Activated CD4-positive, alpha-beta T cell treated with anti-CD3 and anti-CD28 coated beads for 36 hours (primary cell): ENCODE data around the gene CACNA2D2. TPM values are rescaled to one million over a fixed set of nuclear protein-coding genes. Genes with fewer than 3 reads are reported as not detected.

Source experiments
- ATAC-seq: fragments of 200-7000 bp; cut with Tn5 transposase; one replicate; pipeline ENCODE4 v1.10.0; 2021; ENCODE audit warnings: mild to moderate bottlenecking, moderate library complexity
- CTCF ChIA-PET: fragments of 350-600 bp; sonication (Branson Sonifier 250); formaldehyde crosslinking; loops from one replicate; lab custom pipeline; 2021; ENCODE audit warnings: antibody characterized with exemption; lab: Charles Lee
- POLR2A ChIA-PET: fragments of 350-600 bp; sonication (Branson Sonifier 250); formaldehyde crosslinking; loops from one replicate; lab custom pipeline; 2021; ENCODE audit warnings: antibody characterized with exemption, inconsistent platforms; lab: Charles Lee
- DNase-seq: peaks from one replicate; pipeline ENCODE4 v3.0.0-alpha.2; 2020
- H3K27ac Mint-ChIP-seq: one replicate; pipeline ENCODE4 v1.8.0; 2021; ENCODE audit warnings: mixed read lengths
- H3K27me3 Mint-ChIP-seq: one replicate; pipeline ENCODE4 v1.8.0; 2021; ENCODE audit warnings: mixed read lengths
- H3K36me3 Mint-ChIP-seq: one replicate; pipeline ENCODE4 v1.8.0; 2021; ENCODE audit warnings: low read depth, mixed read lengths
- H3K4me1 Mint-ChIP-seq: one replicate; pipeline ENCODE4 v1.8.0; 2021; ENCODE audit warnings: mixed read lengths
- H3K4me3 Mint-ChIP-seq: one replicate; pipeline ENCODE4 v1.8.0; 2021; ENCODE audit warnings: mild to moderate bottlenecking, moderate library complexity, mixed read lengths
- H3K9me3 Mint-ChIP-seq: one replicate; pipeline ENCODE4 v1.8.0; 2021; ENCODE audit warnings: low read depth, mixed read lengths
- intact Hi-C, 2 experiments: fragments of 100-400 bp; cut with DNase I in 1 of 2; cut with micrococcal nuclease in 1 of 2; formaldehyde crosslinking; loops; one replicate each; pipeline versions ENCODE4 v1.14.2 to v1.15.1; 2022 to 2024; cut with DNase I, micrococcal nuclease
- total RNA-seq, 2 experiments: library from RNA; stranded (reverse); gene quantifications; one replicate each; pipeline ENCODE4 v1.2.3, GENCODE V29; 2021

Gene CACNA2D2
- total RNA-seq, 2 experiments from 2014 or later: 1.1 to 1.5 TPM

DNA sequence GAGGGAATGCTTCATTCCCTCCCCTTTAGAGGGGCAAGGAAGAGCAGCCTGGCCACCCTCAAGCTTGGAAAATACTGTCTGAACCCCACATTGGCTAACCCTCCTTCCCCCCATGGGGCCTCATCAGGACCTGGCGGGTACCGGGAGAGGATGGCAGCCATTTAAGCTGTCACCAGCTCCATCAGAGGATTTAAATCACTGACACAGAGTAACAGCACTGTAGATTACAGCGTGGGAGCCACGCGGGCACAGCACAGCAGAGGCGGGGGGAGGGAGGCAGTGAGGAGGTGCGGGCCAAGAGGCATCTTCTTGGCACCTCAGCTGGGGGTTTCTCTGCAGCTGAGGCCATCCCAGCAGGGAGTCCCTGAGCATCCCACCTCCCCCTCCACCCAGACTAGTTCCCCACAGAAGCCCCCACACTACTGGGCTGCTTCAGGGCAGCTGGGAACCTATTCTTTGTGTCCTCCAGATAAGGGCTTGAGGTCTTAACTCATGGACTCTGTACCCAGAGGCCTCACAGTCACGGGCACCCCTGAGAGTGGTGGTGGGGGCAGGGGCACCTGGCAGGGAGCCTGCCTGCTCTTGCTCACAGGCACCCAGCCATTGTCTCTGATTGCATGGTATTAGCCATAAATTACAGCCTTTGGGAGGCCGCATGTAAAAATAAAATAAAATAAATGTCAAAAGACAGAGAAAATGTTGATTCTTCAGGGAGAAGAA lies 21.9 kb upstream of the CACNA2D2 start:
- H3K4me3 Mint-ChIP-seq: no peak overlapping the region
- intact Hi-C loops: no loop called here
- CTCF ChIA-PET: interaction anchor here (0.7 to 4.2 kb wide), 2 partner anchors 12 to 17 kb away, joined by 3 to 15 read pairs; no protein-coding TSS in a partner anchor
- H3K4me1 Mint-ChIP-seq: peaks cover 4% of the 10 kb centered on the region
- H3K27me3 Mint-ChIP-seq: peaks cover 13% of the 10 kb centered on the region
- H3K9me3 Mint-ChIP-seq: no peaks in the 10 kb centered on the region
- H3K36me3 Mint-ChIP-seq: no peaks in the 10 kb centered on the region
- H3K27ac Mint-ChIP-seq: no peak overlapping the region
- ATAC-seq (no peak), DNase-seq (no peak)
- POLR2A ChIA-PET: no interaction called here

DNA sequence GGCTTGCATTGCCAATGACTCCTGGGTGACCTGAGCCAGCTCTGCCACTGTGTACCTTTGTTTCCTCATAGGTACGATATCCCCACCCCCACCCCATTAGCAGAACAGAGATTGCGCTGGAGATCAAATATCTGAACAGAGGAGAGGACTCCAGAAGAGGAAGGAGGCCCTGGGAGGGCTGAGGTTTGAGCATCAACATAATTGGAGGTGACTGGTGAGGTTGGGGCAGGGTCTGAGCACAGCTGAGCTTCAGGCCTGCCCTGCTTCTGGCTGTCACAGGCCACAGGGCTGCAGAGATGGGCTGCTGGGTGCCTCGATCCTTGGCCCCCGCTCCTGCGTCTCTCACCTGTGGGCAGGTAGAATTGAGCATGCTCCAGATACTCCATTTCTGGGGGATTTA lies 21.3 kb upstream of the CACNA2D2 start:
- Mint-ChIP-seq H3K36me3 (no peaks in the 10 kb centered on the region), H3K27ac (no peak overlapping the region), H3K27me3 (peaks cover 10% of the 10 kb centered on the region), H3K4me3 (no peak overlapping the region), H3K9me3 (no peaks in the 10 kb centered on the region), H3K4me1 (peaks cover 4% of the 10 kb centered on the region)
- ChIA-PET CTCF (interaction anchor here (0.7 to 4.2 kb wide), 3 partner anchors 13 to 114 kb away, joined by 3 to 15 read pairs (median 3); no protein-coding TSS in a partner anchor), POLR2A (no interaction called here)
- ATAC-seq (no peak), DNase-seq (no peak)
- intact Hi-C loops: no loop called here

DNA sequence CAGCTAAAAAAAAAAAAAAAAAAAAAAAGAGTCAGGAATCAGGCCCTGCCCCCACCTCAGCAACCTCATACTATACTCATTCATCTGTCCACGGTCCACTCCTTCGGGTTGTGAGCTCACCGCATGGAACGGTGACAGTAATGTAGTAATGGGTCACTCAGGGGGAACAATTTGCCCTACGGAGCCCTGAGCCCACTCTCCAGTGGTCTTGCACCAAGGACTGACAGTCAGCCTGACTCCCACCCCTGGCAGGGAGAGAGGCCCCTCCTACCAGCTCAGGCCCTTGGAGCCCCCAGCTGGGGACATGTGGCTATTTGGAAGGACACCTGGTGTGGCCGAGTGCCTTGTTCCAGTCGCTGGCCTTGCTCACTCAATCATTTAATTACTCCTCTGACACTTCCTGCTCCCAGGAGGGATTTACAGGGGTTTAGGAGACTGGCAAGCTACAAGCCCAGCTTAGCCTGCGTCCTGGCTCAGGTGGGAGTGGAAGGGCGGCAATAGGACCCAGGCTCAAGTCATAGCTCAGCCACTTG lies 19.9 kb upstream of the CACNA2D2 start:
- peaks cover 7% of the 10 kb centered on the region for H3K27me3 Mint-ChIP-seq
- no peaks in the 10 kb centered on the region for H3K36me3 Mint-ChIP-seq
- CTCF ChIA-PET: interaction anchor here (0.6 to 4.2 kb wide), 7 partner anchors 19 to 387 kb away, joined by 3 to 15 read pairs (median 3); no protein-coding TSS in a partner anchor
- POLR2A ChIA-PET: no interaction called here
- intact Hi-C loops: no loop called here
- H3K4me3 Mint-ChIP-seq: no peak overlapping the region
- H3K27ac Mint-ChIP-seq: no peak overlapping the region
- H3K9me3 Mint-ChIP-seq: no peaks in the 10 kb centered on the region
- DNase-seq (no peak), ATAC-seq (no peak)
- H3K4me1 Mint-ChIP-seq: peaks cover 4% of the 10 kb centered on the region

DNA sequence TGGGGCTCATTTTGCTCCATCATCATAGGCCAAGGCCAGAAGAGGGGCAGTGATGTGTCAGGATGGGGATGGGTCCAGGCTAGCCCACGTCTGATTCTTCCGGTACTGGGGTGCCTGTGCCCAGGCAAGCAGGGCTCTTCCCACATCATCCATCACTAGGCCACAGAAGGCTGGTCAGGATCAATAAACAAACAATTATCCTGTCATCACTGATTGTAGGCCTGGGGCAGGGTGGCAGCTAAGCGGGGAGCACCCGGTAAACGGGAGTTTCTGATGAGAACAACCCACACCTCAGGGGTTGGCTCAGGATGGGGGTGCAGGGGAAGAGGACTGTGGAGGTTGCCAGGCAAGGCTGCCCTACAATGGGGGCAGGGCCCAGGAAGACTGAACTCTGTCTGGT lies 18.1 kb upstream of the CACNA2D2 start:
- DNase-seq (no peak), ATAC-seq (no peak)
- intact Hi-C loops: no loop called here
- no peak overlapping the region for H3K4me3 Mint-ChIP-seq
- ChIA-PET POLR2A (no interaction called here), CTCF (interaction anchor here (4.2 kb wide), 1 partner anchor 21 kb away, joined by 15 read pairs; no protein-coding TSS in a partner anchor)
- peaks cover 5% of the 10 kb centered on the region for H3K4me1 Mint-ChIP-seq
- H3K9me3 Mint-ChIP-seq: no peaks in the 10 kb centered on the region
- no peak overlapping the region for H3K27ac Mint-ChIP-seq
- H3K27me3 Mint-ChIP-seq: peaks cover 4% of the 10 kb centered on the region
- H3K36me3 Mint-ChIP-seq: no peaks in the 10 kb centered on the region

DNA sequence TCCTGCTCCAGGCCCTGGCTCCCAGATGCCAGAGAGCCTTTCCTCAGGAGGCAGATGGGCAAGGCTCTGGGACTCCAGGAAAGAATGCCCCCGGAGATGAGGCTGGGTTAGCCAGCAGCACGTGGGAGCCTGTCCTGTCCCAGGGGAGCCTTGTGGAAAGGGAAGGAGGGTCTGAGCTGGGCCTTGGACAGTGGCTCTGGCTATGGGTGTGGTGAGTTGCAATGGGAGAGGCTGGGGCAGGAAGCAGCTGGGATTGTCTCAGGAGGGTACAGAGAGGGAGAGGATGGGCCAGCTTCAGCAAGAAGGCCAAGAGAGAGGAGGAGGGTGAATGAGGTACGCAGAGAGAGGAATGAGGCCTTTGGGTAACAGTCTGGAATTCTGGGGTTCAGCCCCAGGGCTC lies 17.4 kb upstream of the CACNA2D2 start:
- Mint-ChIP-seq H3K27ac (no peak overlapping the region), H3K9me3 (no peaks in the 10 kb centered on the region), H3K4me1 (peaks cover 7% of the 10 kb centered on the region), H3K36me3 (no peaks in the 10 kb centered on the region), H3K4me3 (no peak overlapping the region), H3K27me3 (peaks cover 4% of the 10 kb centered on the region)
- DNase-seq: no peak
- ChIA-PET CTCF (interaction anchor here (0.7 kb wide), 1 partner anchor 24 kb away, joined by 4 read pairs; no protein-coding TSS in a partner anchor), POLR2A (interaction anchor here (0.6 kb wide), 1 partner anchor 469 kb away, joined by 3 read pairs; no protein-coding TSS in a partner anchor)
- intact Hi-C loops: no loop called here
- ATAC-seq: no peak

DNA sequence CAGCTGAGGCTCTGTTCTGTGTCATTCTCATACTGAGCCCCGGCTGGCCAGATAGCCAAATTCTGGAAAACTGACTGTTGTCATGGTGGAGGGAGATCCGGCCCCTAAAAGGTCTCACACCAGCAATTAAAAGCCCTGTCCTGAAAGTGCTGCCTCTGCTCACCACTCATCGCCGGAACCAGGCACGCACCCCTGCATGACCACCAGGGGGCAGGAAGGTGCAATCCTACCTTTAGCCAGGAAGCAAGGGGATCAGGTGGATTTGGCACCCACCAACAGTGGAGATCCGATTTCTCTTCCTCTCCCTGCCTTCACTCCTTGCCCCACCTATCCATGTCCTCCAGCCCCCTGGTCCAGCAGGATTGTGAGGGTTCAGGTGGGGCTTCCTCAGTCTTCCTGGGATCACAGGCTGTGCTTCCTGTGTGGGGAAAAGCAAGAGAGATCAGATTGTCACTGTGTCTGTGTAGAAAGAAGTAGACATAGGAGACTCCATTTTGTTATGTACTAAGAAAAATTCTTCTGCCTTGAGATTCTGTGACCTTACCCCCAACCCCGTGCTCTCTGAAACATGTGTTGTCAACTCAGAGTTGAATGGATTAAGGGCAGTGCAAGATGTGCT lies 16.1 kb upstream of the CACNA2D2 start:
- CTCF ChIA-PET: interaction anchor here (0.7 to 3.1 kb wide), 6 partner anchors 17 to 127 kb away, joined by 3 to 19 read pairs (median 3); partner anchors contain the start of gene MAPKAPK3
- intact Hi-C loops: loop anchor here (1.0 kb wide), 2 partner anchors 23 to 95 kb away; no protein-coding TSS in a partner anchor
- Mint-ChIP-seq H3K27ac (no peak overlapping the region), H3K27me3 (peaks cover 4% of the 10 kb centered on the region), H3K4me1 (peaks cover 4% of the 10 kb centered on the region), H3K36me3 (no peaks in the 10 kb centered on the region), H3K4me3 (no peak overlapping the region), H3K9me3 (no peaks in the 10 kb centered on the region)
- ATAC-seq (peak; percentile 95), DNase-seq (peak; percentile 88)
- POLR2A ChIA-PET: no interaction called here

DNA sequence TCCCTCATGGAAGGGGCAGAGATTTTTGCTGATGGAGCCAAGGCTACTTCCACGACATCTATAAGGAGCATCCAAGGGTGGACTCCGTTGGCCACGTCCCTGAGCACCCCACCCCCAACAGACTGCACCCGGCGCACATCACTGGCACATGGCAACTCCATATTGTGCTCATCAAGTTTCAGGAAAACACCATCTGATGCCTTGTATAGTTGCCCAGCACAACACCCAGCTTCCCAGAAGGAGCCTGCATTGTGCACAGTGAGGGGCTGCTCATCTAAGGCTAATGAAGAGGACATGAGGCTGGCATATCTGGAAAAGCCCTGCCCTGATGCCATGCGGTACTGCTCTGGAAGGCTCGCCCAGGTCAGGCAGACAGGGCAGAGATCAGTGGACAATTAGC lies 15.0 kb upstream of the CACNA2D2 start:
- Mint-ChIP-seq H3K4me1 (peaks cover 4% of the 10 kb centered on the region), H3K4me3 (no peak overlapping the region), H3K27ac (no peak overlapping the region), H3K36me3 (no peaks in the 10 kb centered on the region), H3K27me3 (peaks cover 4% of the 10 kb centered on the region), H3K9me3 (no peaks in the 10 kb centered on the region)
- intact Hi-C loops: no loop called here
- POLR2A ChIA-PET: no interaction called here
- CTCF ChIA-PET: interaction anchor here (0.6 to 3.1 kb wide), 10 partner anchors 9 to 105 kb away, joined by 3 to 19 read pairs (median 3); partner anchors contain the start of gene MAPKAPK3
- ATAC-seq (no peak), DNase-seq (no peak)

DNA sequence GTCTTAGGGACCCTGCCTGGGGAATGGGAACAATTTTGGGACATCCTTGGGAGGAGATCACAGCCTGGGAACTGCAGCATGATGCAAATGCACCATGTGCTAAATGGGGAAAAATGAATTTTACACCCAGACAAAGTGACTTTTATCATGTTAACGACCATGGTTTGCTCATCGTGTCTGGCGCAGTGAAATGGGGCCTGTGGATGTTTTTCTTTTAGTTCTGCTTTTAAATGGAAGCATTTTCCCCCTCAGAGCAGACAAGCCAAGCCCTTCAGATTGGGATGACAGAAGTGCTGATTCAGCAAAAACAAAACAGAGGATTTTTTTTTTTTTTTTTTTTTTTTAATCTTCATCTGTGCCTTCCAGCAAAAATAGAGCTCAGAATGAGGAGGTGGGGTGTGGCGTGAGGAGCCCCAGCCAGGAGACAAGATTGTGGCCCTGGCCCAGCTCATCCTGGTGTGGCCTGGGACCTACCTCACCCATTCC lies 14.3 kb upstream of the CACNA2D2 start:
- no peaks in the 10 kb centered on the region for H3K9me3 Mint-ChIP-seq
- no peak for DNase-seq
- no peaks in the 10 kb centered on the region for H3K36me3 Mint-ChIP-seq
- POLR2A ChIA-PET: no interaction called here
- H3K27ac Mint-ChIP-seq: no peak overlapping the region
- intact Hi-C loops: no loop called here
- peaks cover 4% of the 10 kb centered on the region for H3K27me3 Mint-ChIP-seq
- H3K4me3 Mint-ChIP-seq: no peak overlapping the region
- CTCF ChIA-PET: interaction anchor here (0.6 to 3.1 kb wide), 6 partner anchors 10 to 106 kb away, joined by 3 to 19 read pairs (median 3); no protein-coding TSS in a partner anchor
- ATAC-seq: no peak
- H3K4me1 Mint-ChIP-seq: peaks cover 4% of the 10 kb centered on the region

DNA sequence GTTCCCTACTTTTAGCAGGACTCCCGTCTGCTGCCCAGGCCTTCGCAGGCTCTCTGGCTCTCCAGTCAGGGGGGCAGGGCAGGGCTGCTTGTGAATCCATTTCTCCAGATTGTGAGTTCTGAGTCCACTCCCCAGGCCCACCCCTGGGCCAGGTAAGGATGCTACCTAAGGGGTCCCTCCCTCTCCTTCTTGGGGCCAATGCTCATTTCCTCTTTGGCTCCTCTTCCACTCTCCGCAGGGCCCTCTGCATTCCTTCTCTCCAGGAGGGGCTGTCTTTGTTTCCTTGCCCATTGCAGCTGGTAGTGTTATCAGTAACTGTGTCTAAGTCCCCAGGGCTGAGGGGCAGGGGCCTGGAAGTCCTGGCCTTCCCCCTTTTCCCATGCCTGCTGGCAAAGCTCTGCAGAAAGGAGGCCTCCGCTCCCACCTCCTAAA lies 13.0 kb upstream of the CACNA2D2 start:
- intact Hi-C loops: no loop called here
- DNase-seq: no peak
- H3K4me1 Mint-ChIP-seq: peaks cover 4% of the 10 kb centered on the region
- no peak overlapping the region for H3K27ac Mint-ChIP-seq
- peaks cover 4% of the 10 kb centered on the region for H3K27me3 Mint-ChIP-seq
- CTCF ChIA-PET: interaction anchor here (0.6 to 3.1 kb wide), 3 partner anchors 25 to 31 kb away, joined by 3 to 19 read pairs (median 10); no protein-coding TSS in a partner anchor
- POLR2A ChIA-PET: no interaction called here
- ATAC-seq: no peak
- H3K9me3 Mint-ChIP-seq: no peaks in the 10 kb centered on the region
- no peak overlapping the region for H3K4me3 Mint-ChIP-seq
- H3K36me3 Mint-ChIP-seq: no peaks in the 10 kb centered on the region

DNA sequence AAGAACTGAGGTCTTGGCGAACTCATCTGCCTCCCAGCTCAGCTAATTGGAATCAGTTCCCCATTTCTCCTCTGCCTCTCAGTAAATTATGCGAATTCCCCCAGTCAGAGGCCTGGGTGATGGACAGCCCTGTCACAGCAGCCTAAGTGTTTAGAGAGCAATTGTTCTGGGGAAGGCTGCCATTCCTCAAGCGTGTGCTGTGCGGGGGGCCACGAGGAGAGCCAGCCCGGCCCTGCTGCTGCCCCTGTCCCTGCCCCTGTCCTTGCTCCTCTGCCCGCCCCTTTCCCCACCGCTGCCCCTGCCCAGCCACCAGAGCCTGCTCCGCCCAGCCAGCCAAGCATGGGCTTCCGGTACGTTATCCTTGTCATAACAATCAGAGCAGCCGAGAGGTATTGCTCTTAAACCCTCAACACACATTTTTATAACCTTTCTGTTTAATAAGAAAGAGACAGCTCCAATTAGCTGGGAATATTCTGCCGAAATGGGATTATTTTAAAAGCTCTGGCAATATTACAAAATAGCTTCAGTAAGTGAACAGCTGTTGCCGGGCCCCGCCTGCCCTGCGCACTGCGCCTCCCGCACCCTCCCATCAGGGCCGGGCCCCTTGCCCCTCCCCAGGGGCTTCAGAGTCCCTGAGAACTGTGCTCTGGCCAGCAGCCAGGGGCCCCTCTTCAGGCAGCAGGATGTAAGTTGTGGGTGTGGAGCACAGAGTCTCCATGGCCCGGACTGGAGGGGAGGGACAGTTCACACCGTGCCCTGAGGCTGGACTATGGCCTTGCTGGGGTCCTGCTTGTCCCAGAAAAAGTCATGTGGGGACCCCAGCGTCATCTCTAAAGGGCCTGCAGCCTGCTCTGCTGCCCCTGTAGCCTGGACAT lies 12.4 kb upstream of the CACNA2D2 start:
- intact Hi-C loops: no loop called here
- Mint-ChIP-seq H3K27me3 (peaks cover 4% of the 10 kb centered on the region), H3K9me3 (no peaks in the 10 kb centered on the region), H3K27ac (no peak overlapping the region), H3K4me1 (peaks cover 4% of the 10 kb centered on the region), H3K36me3 (no peaks in the 10 kb centered on the region), H3K4me3 (no peak overlapping the region)
- ATAC-seq: no peak
- POLR2A ChIA-PET: no interaction called here
- CTCF ChIA-PET: interaction anchor here (0.6 to 1.8 kb wide), 5 partner anchors 26 to 54 kb away, joined by 3 to 10 read pairs (median 3); partner anchors contain the start of gene HEMK1
- peak; percentile 22 for DNase-seq
